WTC11 (cell line): ENCODE measurements around the gene TDRD1. TPM values are rescaled to one million over a fixed set of nuclear protein-coding genes. Genes with fewer than 3 reads are reported as not detected.

Experiments used
- ATAC-seq: fragments of 200-7000 bp; cut with Tn5 transposase; 2 replicates; pipeline ENCODE4 v1.10.0; 2021; ENCODE audit warnings: mild to moderate bottlenecking, moderate library complexity
- CTCF ChIA-PET: fragments of 300-600 bp; sonication (Branson Sonifier 250); formaldehyde crosslinking; loops from one replicate; lab custom pipeline; 2021; ENCODE audit warnings: antibody characterized with exemption; lab: Charles Lee
- POLR2A ChIA-PET: fragments of 350-600 bp; sonication (Branson Sonifier 250); formaldehyde crosslinking; loops from one replicate; lab custom pipeline; 2021; ENCODE audit warnings: antibody characterized with exemption; lab: Charles Lee
- DNase-seq: peaks from one replicate; pipeline ENCODE4 v3.0.0; 2021; ENCODE audit warnings: low spot score
- H3K27ac Mint-ChIP-seq: 2 replicates; pipeline ENCODE4 v1.8.0; 2021; ENCODE audit warnings: mixed read lengths
- H3K27me3 Mint-ChIP-seq: 2 replicates; pipeline ENCODE4 v1.8.0; 2021; ENCODE audit warnings: low read depth, mild to moderate bottlenecking, moderate library complexity, mixed read lengths
- H3K36me3 Mint-ChIP-seq: 2 replicates; pipeline ENCODE4 v1.8.0; 2021; ENCODE audit warnings: mixed read lengths
- H3K4me1 Mint-ChIP-seq: 2 replicates; pipeline ENCODE4 v1.8.0; 2022; ENCODE audit warnings: mixed read lengths
- H3K4me3 Mint-ChIP-seq: 2 replicates; pipeline ENCODE4 v1.8.0; 2021; ENCODE audit warnings: mild to moderate bottlenecking, moderate library complexity, mixed read lengths
- H3K9me3 Mint-ChIP-seq: 2 replicates; pipeline ENCODE4 v1.8.0; 2021; ENCODE audit warnings: mixed read lengths
- ATF2 ChIP-seq: sonication (generic); formaldehyde crosslinking; IDR thresholded peaks from 2 replicates; pipeline ENCODE4 v1.8.1; 2022; ENCODE audit warnings: low read depth, missing genetic modification reagents, borderline replicate concordance
- ATF6 ChIP-seq: sonication (generic); formaldehyde crosslinking; IDR thresholded peaks from 2 replicates; pipeline ENCODE4 v1.8.1; 2023; ENCODE audit warnings: mild to moderate bottlenecking, missing genetic modification reagents
- CBFB ChIP-seq: sonication (generic); formaldehyde crosslinking; IDR thresholded peaks from 2 replicates; pipeline ENCODE4 v1.8.1; 2022; ENCODE audit warnings: mild to moderate bottlenecking, low read depth, missing genetic modification reagents
- ELF4 ChIP-seq: sonication (generic); formaldehyde crosslinking; IDR thresholded peaks from 2 replicates; pipeline ENCODE4 v1.8.1; 2022; ENCODE audit warnings: low read depth, mild to moderate bottlenecking, moderate library complexity, missing genetic modification reagents
- EMX1 ChIP-seq: fragments of 250-450 bp; sonication (Bioruptor Pico); IDR thresholded peaks from 2 replicates; pipeline ENCODE4 v1.8.0; 2021; ENCODE audit warnings: mild to moderate bottlenecking
- ETV6 ChIP-seq: sonication (generic); formaldehyde crosslinking; IDR thresholded peaks from 2 replicates; pipeline ENCODE4 v1.8.1; 2022; ENCODE audit warnings: mild to moderate bottlenecking, missing genetic modification reagents
- FOXJ3 ChIP-seq: sonication (generic); formaldehyde crosslinking; IDR thresholded peaks from 2 replicates; pipeline ENCODE4 v1.9.0; 2021; ENCODE audit warnings: missing genetic modification reagents, mild to moderate bottlenecking, borderline replicate concordance
- GABPB1 ChIP-seq: sonication (generic); formaldehyde crosslinking; IDR thresholded peaks from 2 replicates; pipeline ENCODE4 v1.8.1; 2023; ENCODE audit warnings: mild to moderate bottlenecking, missing genetic modification reagents
- GRHL2 ChIP-seq: fragments of 250-450 bp; sonication (Bioruptor Pico); IDR thresholded peaks from 2 replicates; pipeline ENCODE4 v1.8.0; 2022; ENCODE audit warnings: mild to moderate bottlenecking, moderate library complexity; ENCODE audit not compliant: insufficient replicate concordance, severe bottlenecking
- HMGA2 ChIP-seq: fragments of 250-450 bp; sonication (Bioruptor Pico); IDR thresholded peaks from 2 replicates; pipeline ENCODE4 v1.4.0; 2021; ENCODE audit warnings: mild to moderate bottlenecking, moderate library complexity
- JAZF1 ChIP-seq: fragments of 250-450 bp; sonication (Bioruptor Pico); IDR thresholded peaks from 2 replicates; pipeline ENCODE4 v1.9.0; 2021; ENCODE audit warnings: moderate library complexity, mild to moderate bottlenecking, inconsistent platforms
- MXD4 ChIP-seq: fragments of 250-450 bp; sonication (Bioruptor Pico); IDR thresholded peaks from 2 replicates; pipeline ENCODE4 v1.8.0; 2021; ENCODE audit warnings: mild to moderate bottlenecking, moderate library complexity, borderline replicate concordance
- NR1H2 ChIP-seq: sonication (generic); formaldehyde crosslinking; IDR thresholded peaks from 2 replicates; pipeline ENCODE4 v1.9.0; 2021; ENCODE audit warnings: mild to moderate bottlenecking, moderate library complexity, missing genetic modification reagents
- NR2C2 ChIP-seq: sonication (generic); formaldehyde crosslinking; IDR thresholded peaks from 2 replicates; pipeline ENCODE4 v1.8.0; 2022; ENCODE audit warnings: mild to moderate bottlenecking, missing genetic modification reagents
- PRRX2 ChIP-seq: fragments of 250-450 bp; sonication (Bioruptor Pico); IDR thresholded peaks from 2 replicates; pipeline ENCODE4 v1.8.0; 2021; ENCODE audit warnings: mild to moderate bottlenecking
- SOX15 ChIP-seq: fragments of 250-450 bp; sonication (Bioruptor Pico); IDR thresholded peaks from 2 replicates; pipeline ENCODE4 v1.9.0; 2021; ENCODE audit warnings: mild to moderate bottlenecking
- TCF7 ChIP-seq: sonication (generic); formaldehyde crosslinking; IDR thresholded peaks from 2 replicates; pipeline ENCODE4 v1.8.0; 2022; ENCODE audit warnings: mild to moderate bottlenecking, low read depth, missing genetic modification reagents, moderate library complexity
- TP53 ChIP-seq: sonication (generic); formaldehyde crosslinking; IDR thresholded peaks from 2 replicates; pipeline ENCODE4 v1.8.1; 2023; ENCODE audit warnings: mild to moderate bottlenecking, missing genetic modification reagents
- USF2 ChIP-seq: sonication (generic); formaldehyde crosslinking; IDR thresholded peaks from 2 replicates; pipeline ENCODE4 v1.8.1; 2023; ENCODE audit warnings: mild to moderate bottlenecking, missing genetic modification reagents, moderate library complexity
- ZBTB21 ChIP-seq: sonication (generic); formaldehyde crosslinking; IDR thresholded peaks from 2 replicates; pipeline ENCODE4 v1.8.1; 2023; ENCODE audit warnings: mild to moderate bottlenecking, missing genetic modification reagents, borderline replicate concordance
- ZBTB43 ChIP-seq: sonication (generic); formaldehyde crosslinking; IDR thresholded peaks from 2 replicates; pipeline ENCODE4 v1.8.1; 2023; ENCODE audit warnings: mild to moderate bottlenecking, missing genetic modification reagents
- ZNF232 ChIP-seq: sonication (generic); formaldehyde crosslinking; IDR thresholded peaks from 2 replicates; pipeline ENCODE4 v1.8.0; 2022; ENCODE audit warnings: mild to moderate bottlenecking, missing genetic modification reagents
- ZNF396 ChIP-seq: fragments of 250-450 bp; sonication (Bioruptor Pico); IDR thresholded peaks from 2 replicates; pipeline ENCODE4 v1.8.0; 2021; ENCODE audit warnings: mild to moderate bottlenecking, moderate library complexity, borderline replicate concordance
- total RNA-seq: library from RNA; stranded (reverse); gene quantifications from 3 replicates; pipeline ENCODE4 v1.2.3, GENCODE V29; 2021
- TF ChIP-seq, protein P1 (sequence below): sonication (generic); formaldehyde crosslinking; IDR thresholded peaks from 2 replicates; pipeline ENCODE4 v1.8.0; 2023; ENCODE audit warnings: missing genetic modification reagents, mild to moderate bottlenecking, borderline replicate concordance
- TF ChIP-seq, protein P2 (sequence below): fragments of 250-450 bp; sonication (Bioruptor Pico); IDR thresholded peaks from 2 replicates; pipeline ENCODE4 v1.9.0; 2021; ENCODE audit warnings: moderate library complexity, mild to moderate bottlenecking, inconsistent platforms, borderline replicate concordance

Gene TDRD1
- total RNA-seq, 1 experiment from 2014 or later = 0.70 TPM

- TF ChIP-seq ZBTB43 (no peak), ATF2 (CRISPR knock-in tag) (no peak), GABPB1 (CRISPR knock-in tag) (no peak), ZBTB21 (CRISPR knock-in tag) (no peak), ELF4 (no peak), HMGA2 (CRISPR knock-in tag) (no peak)
- TF ChIP-seq, protein P1, sequence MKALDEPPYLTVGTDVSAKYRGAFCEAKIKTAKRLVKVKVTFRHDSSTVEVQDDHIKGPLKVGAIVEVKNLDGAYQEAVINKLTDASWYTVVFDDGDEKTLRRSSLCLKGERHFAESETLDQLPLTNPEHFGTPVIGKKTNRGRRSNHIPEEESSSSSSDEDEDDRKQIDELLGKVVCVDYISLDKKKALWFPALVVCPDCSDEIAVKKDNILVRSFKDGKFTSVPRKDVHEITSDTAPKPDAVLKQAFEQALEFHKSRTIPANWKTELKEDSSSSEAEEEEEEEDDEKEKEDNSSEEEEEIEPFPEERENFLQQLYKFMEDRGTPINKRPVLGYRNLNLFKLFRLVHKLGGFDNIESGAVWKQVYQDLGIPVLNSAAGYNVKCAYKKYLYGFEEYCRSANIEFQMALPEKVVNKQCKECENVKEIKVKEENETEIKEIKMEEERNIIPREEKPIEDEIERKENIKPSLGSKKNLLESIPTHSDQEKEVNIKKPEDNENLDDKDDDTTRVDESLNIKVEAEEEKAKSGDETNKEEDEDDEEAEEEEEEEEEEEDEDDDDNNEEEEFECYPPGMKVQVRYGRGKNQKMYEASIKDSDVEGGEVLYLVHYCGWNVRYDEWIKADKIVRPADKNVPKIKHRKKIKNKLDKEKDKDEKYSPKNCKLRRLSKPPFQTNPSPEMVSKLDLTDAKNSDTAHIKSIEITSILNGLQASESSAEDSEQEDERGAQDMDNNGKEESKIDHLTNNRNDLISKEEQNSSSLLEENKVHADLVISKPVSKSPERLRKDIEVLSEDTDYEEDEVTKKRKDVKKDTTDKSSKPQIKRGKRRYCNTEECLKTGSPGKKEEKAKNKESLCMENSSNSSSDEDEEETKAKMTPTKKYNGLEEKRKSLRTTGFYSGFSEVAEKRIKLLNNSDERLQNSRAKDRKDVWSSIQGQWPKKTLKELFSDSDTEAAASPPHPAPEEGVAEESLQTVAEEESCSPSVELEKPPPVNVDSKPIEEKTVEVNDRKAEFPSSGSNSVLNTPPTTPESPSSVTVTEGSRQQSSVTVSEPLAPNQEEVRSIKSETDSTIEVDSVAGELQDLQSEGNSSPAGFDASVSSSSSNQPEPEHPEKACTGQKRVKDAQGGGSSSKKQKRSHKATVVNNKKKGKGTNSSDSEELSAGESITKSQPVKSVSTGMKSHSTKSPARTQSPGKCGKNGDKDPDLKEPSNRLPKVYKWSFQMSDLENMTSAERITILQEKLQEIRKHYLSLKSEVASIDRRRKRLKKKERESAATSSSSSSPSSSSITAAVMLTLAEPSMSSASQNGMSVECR (CRISPR knock-in tag) = no peak
Observed at GRCh38 chr10:114244126-114244525, 65.0 kb downstream of the TDRD1 start (continued).

DNA sequence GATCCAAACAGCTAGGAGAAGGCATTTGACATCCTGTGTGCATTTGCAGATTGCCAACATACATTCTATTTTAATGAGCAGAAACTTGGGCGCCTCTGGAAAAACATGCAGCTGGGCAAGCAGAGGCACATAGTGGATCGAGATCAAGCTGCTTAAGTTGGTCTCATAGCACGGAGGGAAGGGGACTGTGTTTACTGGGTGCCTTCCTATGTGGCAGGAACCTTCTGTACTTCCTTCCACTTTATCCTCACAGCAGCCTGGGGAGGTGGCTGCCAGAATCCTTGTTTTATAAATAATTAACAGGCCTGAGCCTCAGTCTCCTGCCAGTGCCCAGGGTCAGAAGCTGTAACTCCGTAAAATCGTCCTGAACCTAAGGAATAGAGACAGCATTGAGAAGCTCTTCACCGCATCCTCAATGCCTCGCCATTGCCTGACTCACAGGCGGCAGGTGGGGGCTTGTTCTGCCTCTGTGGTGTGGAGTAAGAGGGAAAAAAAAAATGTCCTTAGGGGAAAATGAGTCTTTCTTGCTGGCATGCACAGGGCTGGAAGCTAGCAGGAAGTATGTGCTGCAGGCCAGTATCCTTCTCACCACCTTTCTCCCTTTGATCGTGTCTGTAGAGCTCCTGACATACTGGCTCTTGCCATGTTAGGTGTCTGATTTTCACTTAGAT lies 66.1 kb downstream of the TDRD1 start:
- no peaks in the 10 kb centered on the region for H3K36me3 Mint-ChIP-seq
- DNase-seq = no peak
- H3K4me3 Mint-ChIP-seq = no peak overlapping the region
- ChIA-PET CTCF (interaction anchor here (0.9 to 1.6 kb wide), 3 partner anchors 59 to 214 kb away, joined by 3 to 5 read pairs (median 3); partner anchors contain the start of gene CCDC186), POLR2A (no interaction called here)
- peaks cover 11% of the 10 kb centered on the region for H3K27me3 Mint-ChIP-seq
- no peak for ATAC-seq
- H3K9me3 Mint-ChIP-seq = 0 out of 2 replicates have a peak, but pooled peaks cover 6% of the 10 kb centered on the region
- H3K27ac Mint-ChIP-seq = no peak overlapping the region
- H3K4me1 Mint-ChIP-seq = peaks cover 20% of the 10 kb centered on the region
- no peak for TF ChIP-seq SOX15 (CRISPR knock-in tag)
- TF ChIP-seq, protein P2, sequence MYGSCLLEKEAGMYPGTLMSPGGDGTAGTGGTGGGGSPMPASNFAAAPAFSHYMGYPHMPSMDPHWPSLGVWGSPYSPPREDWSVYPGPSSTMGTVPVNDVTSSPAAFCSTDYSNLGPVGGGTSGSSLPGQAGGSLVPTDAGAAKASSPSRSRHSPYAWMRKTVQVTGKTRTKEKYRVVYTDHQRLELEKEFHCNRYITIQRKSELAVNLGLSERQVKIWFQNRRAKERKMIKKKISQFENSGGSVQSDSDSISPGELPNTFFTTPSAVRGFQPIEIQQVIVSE (CRISPR knock-in tag) = no peak
- no peak for TF ChIP-seq EMX1
- no peak for TF ChIP-seq NR1H2 (CRISPR knock-in tag)
- no peak for TF ChIP-seq TP53 (CRISPR knock-in tag)
- no peak for TF ChIP-seq TCF7
- no peak for TF ChIP-seq FOXJ3
- TF ChIP-seq GRHL2 (CRISPR knock-in tag) = no peak
- TF ChIP-seq ATF6 (CRISPR knock-in tag) = no peak
- no peak for TF ChIP-seq NR2C2 (CRISPR knock-in tag)
- no peak for TF ChIP-seq JAZF1 (CRISPR knock-in tag)
- no peak for TF ChIP-seq ZNF396 (CRISPR knock-in tag)
- no peak for TF ChIP-seq PRRX2
- no peak for TF ChIP-seq ETV6 (CRISPR knock-in tag)
- TF ChIP-seq USF2 (CRISPR knock-in tag) = no peak
- no peak for TF ChIP-seq CBFB
- no peak for TF ChIP-seq MXD4
- TF ChIP-seq ZNF232 (CRISPR knock-in tag) = no peak
